ENCODE measurements around the gene PADI3. TPM values are rescaled to one million over a fixed set of nuclear protein-coding genes. Genes with fewer than 3 reads are reported as not detected.

The PADI3 gene
- total RNA-seq, 6 donors from 2014 or later, result not detected

- no peak for ATAC-seq (ENCODE audit: low FRiP score in 2 of 2)
These were observed 49.1 kb downstream of the PADI3 start for GRCh38 chr1:17297991-17298390.

DNA sequence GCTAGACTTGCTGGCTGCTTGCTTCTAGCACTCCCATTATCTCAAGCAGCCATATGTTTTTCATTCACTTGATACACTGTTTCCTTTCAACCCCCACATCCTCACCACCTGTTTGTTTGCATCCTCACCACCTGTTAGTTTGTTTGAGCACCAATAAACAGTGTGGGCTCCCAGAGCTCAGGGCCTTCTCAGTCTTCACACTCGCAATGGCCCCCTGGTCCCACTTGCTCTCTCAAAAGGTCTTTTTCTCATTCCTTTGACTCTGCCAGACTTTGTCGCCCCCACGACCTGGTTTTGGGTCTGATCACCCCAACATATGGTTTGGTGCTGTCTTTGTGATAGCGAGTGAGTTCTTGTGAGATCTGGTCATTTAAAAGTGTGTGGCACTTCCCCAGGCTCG lies 52.9 kb downstream of the PADI3 start:
- no peak for DNase-seq
- TF ChIP-seq POLR2A (IDR thresholded peaks at IDR 0.05), result no peak
- TF ChIP-seq EP300 (IDR thresholded peaks at IDR 0.05), result no peak
- no peak for TF ChIP-seq POLR2AphosphoS5 (IDR thresholded peaks at IDR 0.05)

More at GRCh38 chr1:17297991-17298390, 49.1 kb downstream of the PADI3 start:
- 82 to 89% methylated on average over 7 of the region's 7 CpGs for WGBS, 2 donors
- Histone ChIP-seq H3K27ac (no peak overlapping the region), H3K36me3 (no peaks in the 10 kb centered on the region), H3K4me3 (no peak overlapping the region), H3K9me3 (peaks cover 0 to 13% (median 3%) of the 10 kb centered on the region in 4 donors), H3K4me1 (no peaks in the 10 kb centered on the region), H3K27me3 (no peaks in the 10 kb centered on the region)
- no peak for TF ChIP-seq EP300 (IDR thresholded peaks at IDR 0.05)
- TF ChIP-seq POLR2A (IDR thresholded peaks at IDR 0.05), result no peak
- no peak for TF ChIP-seq POLR2AphosphoS5 (IDR thresholded peaks at IDR 0.05)
- TF ChIP-seq, protein P1, sequence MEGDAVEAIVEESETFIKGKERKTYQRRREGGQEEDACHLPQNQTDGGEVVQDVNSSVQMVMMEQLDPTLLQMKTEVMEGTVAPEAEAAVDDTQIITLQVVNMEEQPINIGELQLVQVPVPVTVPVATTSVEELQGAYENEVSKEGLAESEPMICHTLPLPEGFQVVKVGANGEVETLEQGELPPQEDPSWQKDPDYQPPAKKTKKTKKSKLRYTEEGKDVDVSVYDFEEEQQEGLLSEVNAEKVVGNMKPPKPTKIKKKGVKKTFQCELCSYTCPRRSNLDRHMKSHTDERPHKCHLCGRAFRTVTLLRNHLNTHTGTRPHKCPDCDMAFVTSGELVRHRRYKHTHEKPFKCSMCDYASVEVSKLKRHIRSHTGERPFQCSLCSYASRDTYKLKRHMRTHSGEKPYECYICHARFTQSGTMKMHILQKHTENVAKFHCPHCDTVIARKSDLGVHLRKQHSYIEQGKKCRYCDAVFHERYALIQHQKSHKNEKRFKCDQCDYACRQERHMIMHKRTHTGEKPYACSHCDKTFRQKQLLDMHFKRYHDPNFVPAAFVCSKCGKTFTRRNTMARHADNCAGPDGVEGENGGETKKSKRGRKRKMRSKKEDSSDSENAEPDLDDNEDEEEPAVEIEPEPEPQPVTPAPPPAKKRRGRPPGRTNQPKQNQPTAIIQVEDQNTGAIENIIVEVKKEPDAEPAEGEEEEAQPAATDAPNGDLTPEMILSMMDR (IDR thresholded peaks at IDR 0.05), result no peak
- no peak for DNase-seq

GRCh38 chr1:17304151-17304825 lies 55.4 kb downstream of the PADI3 start:
- Histone ChIP-seq H3K4me3 (no peak overlapping the region), H3K4me1 (peaks cover 0 to 10% (median 3%) of the 10 kb centered on the region in 4 donors), H3K9me3 (peaks cover 0 to 13% (median 3%) of the 10 kb centered on the region in 4 donors), H3K27me3 (no peaks in the 10 kb centered on the region), H3K36me3 (no peaks in the 10 kb centered on the region), H3K27ac (peak overlapping the region in 3 of 4 donors; percentile 26 to 56 (median 34))
- 19 to 33% methylated on average over 5 to 6 of the region's 6 CpGs for WGBS, 2 donors
- ATAC-seq (ENCODE audit: low FRiP score in 2 of 2) (no peak), DNase-seq (peak in 1 of 2 donors; percentile 58)
- TF ChIP-seq POLR2A (IDR thresholded peaks at IDR 0.05) (no peak), POLR2AphosphoS5 (IDR thresholded peaks at IDR 0.05) (no peak), EP300 (IDR thresholded peaks at IDR 0.05) (no peak)
- TF ChIP-seq, protein P1 (IDR thresholded peaks at IDR 0.05), result no peak

More for the DNA sequence above, 52.9 kb downstream of the PADI3 start:
- 81 to 89% methylated on average over 5 of the region's 5 CpGs for WGBS, 2 donors
- H3K27ac ChIP-seq, result no peak overlapping the region
- H3K4me3 ChIP-seq, result no peak overlapping the region
- ATAC-seq (ENCODE audit: low FRiP score in 2 of 2), result no peak
- no peaks in the 10 kb centered on the region for H3K27me3 ChIP-seq
- peaks cover 0 to 10% (median 3%) of the 10 kb centered on the region in 4 donors for H3K4me1 ChIP-seq
- no peaks in the 10 kb centered on the region for H3K36me3 ChIP-seq
- H3K9me3 ChIP-seq, result peaks cover 0 to 13% (median 3%) of the 10 kb centered on the region in 4 donors

GRCh38 chr1:17304826-17305175 lies 55.9 kb downstream of the PADI3 start:
- no peak overlapping the region for H3K4me3 ChIP-seq
- 45 to 49% methylated on average over 4 to 6 of the region's 6 CpGs for WGBS, 2 donors
- H3K36me3 ChIP-seq, result no peaks in the 10 kb centered on the region
- peaks cover 0 to 13% (median 3%) of the 10 kb centered on the region in 4 donors for H3K9me3 ChIP-seq
- H3K27me3 ChIP-seq, result no peaks in the 10 kb centered on the region
- H3K27ac ChIP-seq, result peak overlapping the region in 3 of 4 donors; percentile 26 to 56 (median 34)
- DNase-seq, result peak in 1 of 2 donors; percentile 34
- H3K4me1 ChIP-seq, result peaks cover 0 to 10% (median 3%) of the 10 kb centered on the region in 4 donors
- TF ChIP-seq, protein P1 (IDR thresholded peaks at IDR 0.05), result no peak
- TF ChIP-seq POLR2AphosphoS5 (IDR thresholded peaks at IDR 0.05) (no peak), POLR2A (IDR thresholded peaks at IDR 0.05) (no peak)
- ATAC-seq (ENCODE audit: low FRiP score in 2 of 2), result no peak

- TF ChIP-seq POLR2A (IDR thresholded peaks at IDR 0.05) (no peak), EP300 (IDR thresholded peaks at IDR 0.05) (no peak), POLR2AphosphoS5 (IDR thresholded peaks at IDR 0.05) (no peak)
- TF ChIP-seq, protein P1 (IDR thresholded peaks at IDR 0.05), result no peak
- H3K27ac ChIP-seq, result no peak overlapping the region
- H3K27me3 ChIP-seq, result no peaks in the 10 kb centered on the region
- H3K9me3 ChIP-seq, result peaks cover 0 to 13% (median 3%) of the 10 kb centered on the region in 4 donors
- H3K4me1 ChIP-seq, result peaks cover 0 to 10% (median 3%) of the 10 kb centered on the region in 4 donors
- DNase-seq, result no peak
- no peak overlapping the region for H3K4me3 ChIP-seq
- no peak for ATAC-seq (ENCODE audit: low FRiP score in 2 of 2)
- H3K36me3 ChIP-seq, result no peaks in the 10 kb centered on the region
- 68 to 79% methylated on average over 13 of the region's 14 CpGs for WGBS, 2 donors
These were observed 56.7 kb downstream of the PADI3 start for GRCh38 chr1:17305576-17306095.
